WTC11 (cell line): ENCODE measurements around the gene GPR152. TPM values are rescaled to one million over a fixed set of nuclear protein-coding genes. Genes with fewer than 3 reads are reported as not detected.

ENCODE experiments used
- ATAC-seq: fragments of 200-7000 bp; cut with Tn5 transposase; 2 replicates; pipeline ENCODE4 v1.10.0; 2021; ENCODE audit warnings: mild to moderate bottlenecking, moderate library complexity
- CTCF ChIA-PET: fragments of 300-600 bp; sonication (Branson Sonifier 250); formaldehyde crosslinking; loops from one replicate; lab custom pipeline; 2021; ENCODE audit warnings: antibody characterized with exemption; lab: Charles Lee
- POLR2A ChIA-PET: fragments of 350-600 bp; sonication (Branson Sonifier 250); formaldehyde crosslinking; loops from one replicate; lab custom pipeline; 2021; ENCODE audit warnings: antibody characterized with exemption; lab: Charles Lee
- DNase-seq: peaks from one replicate; pipeline ENCODE4 v3.0.0; 2021; ENCODE audit warnings: low spot score
- H3K27ac Mint-ChIP-seq: 2 replicates; pipeline ENCODE4 v1.8.0; 2021; ENCODE audit warnings: mixed read lengths
- H3K27me3 Mint-ChIP-seq: 2 replicates; pipeline ENCODE4 v1.8.0; 2021; ENCODE audit warnings: low read depth, mild to moderate bottlenecking, moderate library complexity, mixed read lengths
- H3K36me3 Mint-ChIP-seq: 2 replicates; pipeline ENCODE4 v1.8.0; 2021; ENCODE audit warnings: mixed read lengths
- H3K4me1 Mint-ChIP-seq: 2 replicates; pipeline ENCODE4 v1.8.0; 2022; ENCODE audit warnings: mixed read lengths
- H3K4me3 Mint-ChIP-seq: 2 replicates; pipeline ENCODE4 v1.8.0; 2021; ENCODE audit warnings: mild to moderate bottlenecking, moderate library complexity, mixed read lengths
- H3K9me3 Mint-ChIP-seq: 2 replicates; pipeline ENCODE4 v1.8.0; 2021; ENCODE audit warnings: mixed read lengths
- AR ChIP-seq: fragments of 250-450 bp; sonication (Bioruptor Pico); IDR thresholded peaks from 2 replicates; pipeline ENCODE4 v1.9.0; 2021; ENCODE audit warnings: mild to moderate bottlenecking
- ATF2 ChIP-seq: sonication (generic); formaldehyde crosslinking; IDR thresholded peaks from 2 replicates; pipeline ENCODE4 v1.8.1; 2022; ENCODE audit warnings: low read depth, missing genetic modification reagents, borderline replicate concordance
- E2F1 ChIP-seq: sonication (generic); formaldehyde crosslinking; IDR thresholded peaks from 2 replicates; pipeline ENCODE4 v1.8.0; 2022; ENCODE audit warnings: mild to moderate bottlenecking, missing genetic modification reagents
- ERG ChIP-seq: fragments of 250-450 bp; sonication (Bioruptor Pico); IDR thresholded peaks from 2 replicates; pipeline ENCODE4 v1.8.0; 2021; ENCODE audit warnings: mild to moderate bottlenecking
- ESRRA ChIP-seq: sonication (generic); formaldehyde crosslinking; IDR thresholded peaks from 2 replicates; pipeline ENCODE4 v1.8.1; 2022; ENCODE audit warnings: mild to moderate bottlenecking, missing genetic modification reagents, borderline replicate concordance
- FOXK1 ChIP-seq: sonication (generic); formaldehyde crosslinking; IDR thresholded peaks from 2 replicates; pipeline ENCODE4 v1.8.0; 2022; ENCODE audit warnings: mild to moderate bottlenecking, moderate library complexity, missing genetic modification reagents
- FOXP1 ChIP-seq: sonication (generic); formaldehyde crosslinking; IDR thresholded peaks from 2 replicates; pipeline ENCODE4 v1.8.0; 2022; ENCODE audit warnings: missing genetic modification reagents, mild to moderate bottlenecking, moderate library complexity, borderline replicate concordance
- IRF1 ChIP-seq: sonication (generic); formaldehyde crosslinking; IDR thresholded peaks from 2 replicates; pipeline ENCODE4 v1.8.0; 2023; ENCODE audit warnings: missing genetic modification reagents
- NR2C2 ChIP-seq: sonication (generic); formaldehyde crosslinking; IDR thresholded peaks from 2 replicates; pipeline ENCODE4 v1.8.0; 2022; ENCODE audit warnings: mild to moderate bottlenecking, missing genetic modification reagents
- TCF7 ChIP-seq: sonication (generic); formaldehyde crosslinking; IDR thresholded peaks from 2 replicates; pipeline ENCODE4 v1.8.0; 2022; ENCODE audit warnings: mild to moderate bottlenecking, low read depth, missing genetic modification reagents, moderate library complexity
- TP53 ChIP-seq: sonication (generic); formaldehyde crosslinking; IDR thresholded peaks from 2 replicates; pipeline ENCODE4 v1.8.1; 2023; ENCODE audit warnings: mild to moderate bottlenecking, missing genetic modification reagents
- USF2 ChIP-seq: sonication (generic); formaldehyde crosslinking; IDR thresholded peaks from 2 replicates; pipeline ENCODE4 v1.8.1; 2023; ENCODE audit warnings: mild to moderate bottlenecking, missing genetic modification reagents, moderate library complexity
- ZBTB43 ChIP-seq: sonication (generic); formaldehyde crosslinking; IDR thresholded peaks from 2 replicates; pipeline ENCODE4 v1.8.1; 2023; ENCODE audit warnings: mild to moderate bottlenecking, missing genetic modification reagents
- ZNF425 ChIP-seq: fragments of 250-450 bp; sonication (Bioruptor Pico); conservative IDR thresholded peaks from 2 replicates; pipeline ENCODE4 v1.9.0; 2021; ENCODE audit warnings: mild to moderate bottlenecking
- ZSCAN18 ChIP-seq: fragments of 250-450 bp; sonication (Bioruptor Pico); IDR thresholded peaks from 2 replicates; pipeline ENCODE4 v2.1.2; 2022; ENCODE audit warnings: mild to moderate bottlenecking, moderate library complexity
- total RNA-seq: library from RNA; stranded (reverse); gene quantifications from 3 replicates; pipeline ENCODE4 v1.2.3, GENCODE V29; 2021

The GPR152 gene
- total RNA-seq, 1 experiment from 2014 or later: not detected

GRCh38 chr11:67411785-67412152 lies 40.8 kb downstream of the GPR152 start:
- POLR2A ChIA-PET: no interaction called here
- peaks cover 25% of the 10 kb centered on the region for H3K4me1 Mint-ChIP-seq
- H3K9me3 Mint-ChIP-seq: no peaks in the 10 kb centered on the region
- TF ChIP-seq USF2 (CRISPR knock-in tag): no peak
- no peak for TF ChIP-seq ZBTB43 (CRISPR knock-in tag)
- no peak for TF ChIP-seq ESRRA (CRISPR knock-in tag)
- TF ChIP-seq E2F1: no peak
- no peak for TF ChIP-seq ZNF425 (CRISPR knock-in tag)
- TF ChIP-seq TP53 (CRISPR knock-in tag): no peak
- TF ChIP-seq IRF1 (CRISPR knock-in tag): no peak
- TF ChIP-seq TCF7 (CRISPR knock-in tag): no peak
- TF ChIP-seq AR: no peak
- TF ChIP-seq ATF2 (CRISPR knock-in tag): no peak
- TF ChIP-seq FOXK1 (CRISPR knock-in tag): no peak
- TF ChIP-seq NR2C2 (CRISPR knock-in tag): no peak
- TF ChIP-seq ZSCAN18: no peak
- TF ChIP-seq ERG (CRISPR knock-in tag): no peak
- no peak for TF ChIP-seq FOXP1 (CRISPR knock-in tag)
- TF ChIP-seq, all 79 proteins: peak for 0
- H3K4me3 Mint-ChIP-seq: no peak overlapping the region
- no peaks in the 10 kb centered on the region for H3K36me3 Mint-ChIP-seq
- no peak for DNase-seq
- CTCF ChIA-PET: interaction anchor here (3.6 kb wide), 1 partner anchor 10 kb away, joined by 22 read pairs; the partner anchor contains the start of gene PPP1CA
- H3K27me3 Mint-ChIP-seq: peaks cover 24% of the 10 kb centered on the region
- ATAC-seq: no peak
- no peak overlapping the region for H3K27ac Mint-ChIP-seq
